ENCODE measurements around the gene HIRA.
"Not testable (repeated sequence)": the region's sequence is repeated elsewhere in the genome, so short reads cannot be mapped to it uniquely, and the experiment has no call there.

The HIRA gene

GRCh38 chr22:19330205-19330604, 101.3 kb downstream of the HIRA start:
- not testable (repeated sequence) for DNase-seq (ENCODE audit: low spot score)

DNA sequence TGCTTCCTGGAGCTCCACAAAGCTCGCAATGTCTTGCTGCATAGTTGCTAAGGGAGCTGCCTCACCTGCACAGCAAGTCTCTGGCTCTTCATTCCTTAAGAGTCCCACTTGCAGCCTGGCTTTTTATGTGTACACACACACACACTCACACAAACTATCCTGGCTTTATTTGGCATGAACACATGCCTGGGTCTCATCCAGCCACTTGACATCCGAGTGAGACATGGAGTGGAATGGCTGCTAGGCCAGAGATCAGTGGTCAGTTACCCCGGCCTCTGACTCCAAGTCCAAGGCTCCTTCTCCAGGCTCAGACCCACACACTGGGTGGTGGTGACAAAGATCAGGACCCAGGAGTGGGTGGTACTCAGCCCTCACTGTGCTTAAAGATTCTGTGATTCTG, 102.1 kb downstream of the HIRA start:
- DNase-seq (ENCODE audit: low spot score), result no peak

DNA sequence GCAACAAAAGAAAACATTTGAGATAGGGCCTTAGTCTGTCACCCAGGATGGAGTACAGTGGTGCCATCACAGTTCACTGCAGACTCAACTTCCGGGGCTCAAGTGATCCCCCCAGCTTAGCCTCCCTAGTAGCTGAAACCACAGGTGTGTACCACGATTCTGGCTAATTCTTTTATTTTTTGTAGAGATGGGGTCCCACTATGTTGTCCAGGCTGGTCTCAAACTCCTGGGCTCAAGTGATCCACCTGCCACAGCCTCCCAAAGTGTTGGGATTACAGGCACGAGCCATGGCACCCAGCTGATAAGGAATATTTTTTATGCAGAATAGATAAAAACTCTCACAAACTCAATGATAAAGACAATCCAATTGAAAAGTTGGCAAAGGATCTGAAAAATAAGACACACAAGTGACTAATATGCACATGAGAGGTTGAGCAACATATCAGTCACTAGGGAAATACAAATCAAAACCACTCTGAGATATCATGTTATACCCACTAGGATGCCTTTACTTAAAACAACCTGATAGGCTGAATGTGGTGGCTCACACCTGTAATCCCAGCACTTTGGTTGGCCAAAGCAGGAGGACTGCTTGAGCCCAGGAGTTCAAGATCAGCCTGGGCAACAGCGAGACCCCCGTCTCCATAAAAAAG, 106.1 kb downstream of the HIRA start:
- DNase-seq (ENCODE audit: low spot score), result no peak

GRCh38 chr22:19323420-19323819, 108.1 kb downstream of the HIRA start:
- DNase-seq (ENCODE audit: low spot score), result not testable (repeated sequence)

DNA sequence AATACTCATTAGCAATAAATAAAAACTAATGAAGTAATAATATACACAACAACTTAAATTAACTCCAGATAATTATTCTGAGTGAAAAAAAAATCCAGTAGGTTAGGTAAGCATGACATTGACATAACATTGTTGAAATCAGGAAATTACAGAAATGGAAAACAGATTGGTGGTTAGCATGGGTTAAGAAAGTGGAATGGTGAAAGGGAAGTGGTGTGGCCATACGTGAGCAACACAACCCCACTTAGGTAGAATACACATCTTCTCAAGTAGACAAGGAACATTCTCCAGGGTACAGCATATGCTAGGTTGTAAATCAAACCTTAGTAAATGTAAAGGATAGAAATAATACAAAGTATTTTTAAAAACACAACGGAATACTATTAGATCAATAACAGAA, 109.8 kb downstream of the HIRA start:
- DNase-seq (ENCODE audit: low spot score), result no peak

DNA sequence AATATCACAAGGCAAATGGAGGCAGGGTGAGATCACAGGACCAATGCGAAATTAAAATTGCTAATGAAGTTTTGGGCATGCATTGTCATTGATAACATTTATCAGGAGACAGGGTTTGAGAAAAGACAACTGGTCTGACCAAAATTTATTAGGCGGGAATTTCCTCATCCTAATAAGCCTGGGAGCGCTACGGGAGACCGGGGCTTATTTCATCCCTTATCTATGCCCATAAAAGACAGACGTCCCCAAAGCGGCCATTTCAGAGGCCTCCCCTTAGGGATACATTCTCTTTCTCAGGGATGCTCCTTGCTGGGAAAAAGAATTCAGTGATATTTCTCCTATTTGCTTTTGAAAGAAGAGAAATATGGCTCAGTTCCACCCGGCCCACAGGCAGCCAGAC, 111.4 kb downstream of the HIRA start:
- DNase-seq (ENCODE audit: low spot score), result not testable (repeated sequence)

DNA sequence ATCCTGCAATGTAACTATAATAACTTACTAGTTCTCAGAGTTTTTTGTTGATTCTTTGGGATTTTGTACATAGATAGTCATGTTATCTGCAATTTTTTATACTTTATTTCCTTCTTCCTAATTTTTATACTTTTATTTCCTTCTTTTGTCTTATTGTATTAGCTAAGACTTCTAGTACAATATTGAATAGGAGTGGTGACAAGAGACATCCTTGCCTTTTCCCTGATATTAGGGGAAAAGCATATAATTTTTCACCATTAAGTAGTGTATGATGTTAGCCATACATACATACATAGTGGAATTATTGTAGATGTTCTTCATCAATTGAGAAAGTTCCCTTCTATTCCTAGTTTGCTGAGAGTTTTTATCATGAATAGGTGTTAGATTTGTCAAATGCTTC, 112.3 kb downstream of the HIRA start:
- no peak for DNase-seq (ENCODE audit: low spot score)

DNA sequence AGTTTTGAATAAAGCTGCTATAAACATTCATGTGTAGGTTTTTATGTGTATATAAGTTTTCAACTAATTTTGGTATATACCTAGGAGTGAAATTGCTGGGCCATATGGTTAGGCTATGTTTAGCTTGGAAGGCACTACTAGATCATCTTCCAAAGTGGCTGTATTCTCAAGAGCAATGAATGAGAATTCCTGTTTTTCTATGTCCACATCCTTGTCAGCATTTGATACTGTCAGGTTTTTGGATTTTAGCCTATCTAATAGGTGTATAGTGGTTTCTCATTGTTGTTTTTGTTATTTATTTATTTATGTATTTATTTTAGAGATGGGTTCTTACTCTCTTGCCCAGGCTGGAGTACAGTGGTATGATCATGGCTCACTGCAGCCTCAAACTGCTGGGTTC, 113.7 kb downstream of the HIRA start:
- DNase-seq (ENCODE audit: low spot score), result no peak

DNA sequence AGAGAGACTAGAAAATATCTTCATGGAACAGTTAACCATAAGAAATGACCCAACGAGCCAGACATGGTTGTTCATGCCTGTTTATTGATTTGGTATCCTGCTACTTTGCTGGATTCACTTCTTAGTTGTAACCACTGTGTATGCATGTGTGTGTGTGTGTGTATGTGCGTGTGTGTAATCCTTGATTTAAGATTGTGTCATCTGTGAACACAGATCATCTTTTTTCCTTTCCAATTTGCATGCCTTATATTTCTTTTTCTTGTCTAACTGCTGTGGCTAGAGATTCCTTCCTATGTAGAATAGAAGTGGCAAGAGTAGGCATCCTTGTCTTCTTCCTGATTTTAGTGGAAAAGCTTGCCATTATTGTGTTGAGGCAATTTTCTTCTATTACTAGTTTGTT, 123.7 kb downstream of the HIRA start:
- no peak for DNase-seq (ENCODE audit: low spot score)

GRCh38 chr22:19306535-19306934, 125.0 kb downstream of the HIRA start:
- not testable (repeated sequence) for DNase-seq (ENCODE audit: low spot score)

- no peak for DNase-seq (ENCODE audit: low spot score)
Measured at GRCh38 chr22:19304547-19304946, 127.0 kb downstream of the HIRA start.

DNA sequence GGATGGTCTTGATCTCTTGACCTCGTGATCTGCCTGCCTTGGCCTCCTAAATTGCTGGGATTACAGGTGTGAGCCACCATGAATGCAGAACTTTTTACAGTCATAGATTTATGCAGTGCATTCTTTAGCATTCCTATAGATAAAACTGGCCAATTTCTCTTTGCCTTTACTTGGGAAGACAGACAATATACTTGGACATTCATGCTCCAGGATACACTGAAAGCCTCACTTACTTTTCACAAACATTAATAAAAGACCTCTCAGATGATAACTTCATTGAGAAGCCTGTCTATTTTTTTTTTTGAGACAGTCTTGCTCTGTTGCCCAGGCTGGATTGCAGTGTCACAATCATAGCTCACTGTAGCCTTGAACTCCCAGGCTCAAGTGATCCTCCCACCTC, 127.7 kb downstream of the HIRA start:
- no peak for DNase-seq (ENCODE audit: low spot score)

GRCh38 chr22:19295733-19296132, 135.8 kb downstream of the HIRA start:
- no peak for DNase-seq (ENCODE audit: low spot score)

- no peak for DNase-seq (ENCODE audit: low spot score)
Measured at GRCh38 chr22:19292458-19293230, 138.9 kb downstream of the HIRA start.

- peak; percentile 80 for DNase-seq (ENCODE audit: low spot score)
Measured at GRCh38 chr22:19291580-19292457, 139.7 kb downstream of the HIRA start, which contains the start of gene CLTCL1. TSS of gene CLTCL1 (minus strand) at chr22:19291719. CDS start at chr22:19291641, 78 bp downstream.

- no peak for DNase-seq (ENCODE audit: low spot score)
Measured at GRCh38 chr22:19291218-19291579, 140.3 kb downstream of the HIRA start.

DNA sequence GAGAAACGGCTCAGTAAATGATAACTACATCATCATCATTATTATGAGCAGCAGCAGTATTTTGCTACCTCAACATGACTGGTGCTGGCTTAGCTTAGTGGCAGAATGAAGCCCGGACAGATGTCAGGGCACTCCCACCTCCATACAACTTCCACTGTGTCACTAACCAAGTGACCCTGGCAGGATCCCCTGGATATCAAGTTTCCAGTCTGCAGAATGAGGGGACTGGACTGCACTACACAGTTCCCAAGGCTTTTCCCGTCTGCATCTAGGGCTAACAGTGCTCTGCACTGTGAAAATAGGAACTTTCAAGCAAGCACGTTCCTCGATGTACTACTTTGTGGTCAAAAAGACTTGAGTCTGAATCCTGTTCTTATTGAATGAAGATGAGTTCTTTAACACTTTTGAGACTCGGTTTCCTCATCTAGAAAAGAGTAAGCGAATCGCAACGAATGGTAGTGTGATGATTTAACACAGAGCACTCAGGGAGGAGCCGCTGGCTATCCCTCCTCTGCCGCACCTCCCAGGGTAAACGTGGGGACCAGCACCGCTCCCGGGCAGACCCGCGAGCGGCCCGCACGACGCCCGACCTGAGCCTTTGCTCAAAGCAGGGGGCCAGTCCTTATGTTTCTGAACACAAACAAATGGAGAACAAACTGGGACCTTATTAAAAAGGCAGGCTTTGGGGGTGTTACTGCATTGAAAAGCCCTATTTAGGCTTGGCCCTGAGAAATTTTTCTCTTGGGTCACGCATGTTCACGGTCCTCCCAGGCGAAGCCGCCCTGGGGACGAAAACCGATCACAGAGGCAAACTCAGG, 140.9 kb downstream of the HIRA start:
- DNase-seq (ENCODE audit: low spot score), result peak; percentile 14

- no peak for DNase-seq (ENCODE audit: low spot score)
Measured at GRCh38 chr22:19289475-19290161, 141.9 kb downstream of the HIRA start.

GRCh38 chr22:19287889-19288288, 143.6 kb downstream of the HIRA start:
- DNase-seq (ENCODE audit: low spot score), result no peak

DNA sequence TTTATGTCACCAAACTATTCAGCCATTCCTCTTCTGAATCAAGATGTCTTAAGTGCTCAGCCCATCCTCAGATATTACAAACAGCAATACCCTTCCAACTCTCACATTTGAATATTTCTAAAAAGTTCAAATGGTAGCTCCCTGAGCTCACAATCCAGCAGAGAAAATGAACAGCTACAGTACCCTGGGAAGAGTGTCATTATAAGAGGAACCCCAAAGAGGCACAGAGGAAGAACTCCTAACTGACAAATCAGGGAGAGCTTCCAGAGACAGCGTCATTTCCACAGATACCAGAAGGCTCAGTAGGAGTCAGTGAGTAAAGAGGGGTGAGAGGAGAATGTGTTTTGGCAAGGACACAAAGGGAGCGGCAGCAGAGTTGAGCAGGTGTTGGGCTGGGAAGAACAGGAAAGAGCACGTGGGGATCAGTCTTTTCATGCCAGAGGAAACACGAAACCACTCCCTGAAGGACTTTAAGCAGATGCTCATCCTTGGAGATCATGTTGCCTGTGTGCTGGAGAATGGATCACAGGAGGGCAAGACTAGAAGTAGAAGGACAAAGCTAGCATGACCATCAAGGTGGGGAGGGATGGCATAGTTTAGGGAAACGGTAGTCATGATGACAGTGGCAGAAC, 144.3 kb downstream of the HIRA start:
- DNase-seq (ENCODE audit: low spot score), result no peak

GRCh38 chr22:19285831-19286230, 145.7 kb downstream of the HIRA start:
- DNase-seq (ENCODE audit: low spot score), result no peak
